ENCODE results near the gene MYMX.

The MYMX gene

GRCh38 chr6:44254191-44255104, 37.7 kb downstream of the MYMX start:
- H3K4me3 ChIP-seq (replicated peaks; ENCODE audit: low read depth, low read length): peak overlapping the region; percentile 5; the same call in 1 of the 2 replicates
- no peak for DNase-seq (ENCODE audit: extremely low read depth, low read depth)
- TF ChIP-seq, protein P1, sequence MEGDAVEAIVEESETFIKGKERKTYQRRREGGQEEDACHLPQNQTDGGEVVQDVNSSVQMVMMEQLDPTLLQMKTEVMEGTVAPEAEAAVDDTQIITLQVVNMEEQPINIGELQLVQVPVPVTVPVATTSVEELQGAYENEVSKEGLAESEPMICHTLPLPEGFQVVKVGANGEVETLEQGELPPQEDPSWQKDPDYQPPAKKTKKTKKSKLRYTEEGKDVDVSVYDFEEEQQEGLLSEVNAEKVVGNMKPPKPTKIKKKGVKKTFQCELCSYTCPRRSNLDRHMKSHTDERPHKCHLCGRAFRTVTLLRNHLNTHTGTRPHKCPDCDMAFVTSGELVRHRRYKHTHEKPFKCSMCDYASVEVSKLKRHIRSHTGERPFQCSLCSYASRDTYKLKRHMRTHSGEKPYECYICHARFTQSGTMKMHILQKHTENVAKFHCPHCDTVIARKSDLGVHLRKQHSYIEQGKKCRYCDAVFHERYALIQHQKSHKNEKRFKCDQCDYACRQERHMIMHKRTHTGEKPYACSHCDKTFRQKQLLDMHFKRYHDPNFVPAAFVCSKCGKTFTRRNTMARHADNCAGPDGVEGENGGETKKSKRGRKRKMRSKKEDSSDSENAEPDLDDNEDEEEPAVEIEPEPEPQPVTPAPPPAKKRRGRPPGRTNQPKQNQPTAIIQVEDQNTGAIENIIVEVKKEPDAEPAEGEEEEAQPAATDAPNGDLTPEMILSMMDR (IDR thresholded peaks at IDR 0.05; ENCODE audit: low read depth, low read length, missing control alignments): no peak

DNA sequence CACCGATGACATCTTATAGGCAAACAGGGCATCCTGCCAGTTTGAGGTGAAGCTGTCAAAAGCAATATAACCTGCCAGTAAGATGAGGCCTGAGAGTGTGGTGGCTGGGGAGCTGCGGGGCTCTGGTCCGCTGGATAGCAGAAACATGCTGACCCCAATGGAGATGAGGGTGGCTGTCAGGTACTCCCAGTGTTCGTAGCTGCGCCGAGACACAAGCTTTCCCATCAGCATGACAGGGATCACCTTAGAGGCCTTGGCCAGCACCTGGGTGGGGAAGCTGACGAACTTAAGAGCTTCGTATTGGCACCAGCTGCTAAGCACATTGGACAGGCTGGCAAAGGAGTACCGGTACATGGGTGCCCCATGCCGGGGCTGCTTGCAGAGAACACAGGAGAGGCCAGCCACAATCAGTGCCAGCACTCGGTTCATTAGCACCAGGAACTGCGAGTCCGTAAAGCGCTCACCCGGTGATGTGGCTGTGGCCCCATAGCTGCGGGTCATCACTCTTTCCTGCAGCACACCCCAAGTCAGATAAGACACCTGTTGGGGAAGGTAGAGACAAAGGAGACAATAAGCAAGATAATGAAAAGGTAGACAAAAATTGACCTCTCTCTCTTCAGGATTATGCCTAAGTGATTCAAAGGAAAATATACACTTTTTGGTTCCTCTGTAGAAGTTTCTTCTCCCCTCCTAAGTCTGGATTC, 38.5 kb downstream of the MYMX start:
- peak overlapping the region; percentile 93 for H3K4me3 ChIP-seq (replicated peaks; ENCODE audit: low read depth, low read length)
- TF ChIP-seq, protein P1 (IDR thresholded peaks at IDR 0.05; ENCODE audit: low read depth, low read length, missing control alignments): no peak
- DNase-seq (ENCODE audit: extremely low read depth, low read depth): no peak

- TF ChIP-seq, protein P1 (IDR thresholded peaks at IDR 0.05; ENCODE audit: low read depth, low read length, missing control alignments): no peak
- DNase-seq (ENCODE audit: extremely low read depth, low read depth): no peak
- H3K4me3 ChIP-seq (replicated peaks; ENCODE audit: low read depth, low read length): peak overlapping the region; percentile 93
Measured at GRCh38 chr6:44255871-44256774, 39.4 kb downstream of the MYMX start.

GRCh38 chr6:44256775-44257024, 40.0 kb downstream of the MYMX start:
- H3K4me3 ChIP-seq (replicated peaks; ENCODE audit: low read depth, low read length): peak overlapping the region; percentile 93
- no peak for DNase-seq (ENCODE audit: extremely low read depth, low read depth)
- TF ChIP-seq, protein P1 (IDR thresholded peaks at IDR 0.05; ENCODE audit: low read depth, low read length, missing control alignments): no peak

GRCh38 chr6:44257025-44257752, 40.5 kb downstream of the MYMX start, which contains the start of gene SLC35B2:
Gene SLC35B2 (minus strand): TSS chr6:44257528. CDS start chr6:44257410, 118 bp downstream.
- TF ChIP-seq, protein P1 (IDR thresholded peaks at IDR 0.05; ENCODE audit: low read depth, low read length, missing control alignments): peak; percentile 48
- H3K4me3 ChIP-seq (replicated peaks; ENCODE audit: low read depth, low read length): peak within 1 kb of the TSS; percentile 93
- no peak for DNase-seq (ENCODE audit: extremely low read depth, low read depth)
